Measurements from ENCODE around the gene RALA. TPM values are rescaled to one million over a fixed set of nuclear protein-coding genes. Genes with fewer than 3 reads are reported as not detected.

RALA gene
- total RNA-seq, 1 experiment from 2014 or later, result 27.3 TPM

DNA sequence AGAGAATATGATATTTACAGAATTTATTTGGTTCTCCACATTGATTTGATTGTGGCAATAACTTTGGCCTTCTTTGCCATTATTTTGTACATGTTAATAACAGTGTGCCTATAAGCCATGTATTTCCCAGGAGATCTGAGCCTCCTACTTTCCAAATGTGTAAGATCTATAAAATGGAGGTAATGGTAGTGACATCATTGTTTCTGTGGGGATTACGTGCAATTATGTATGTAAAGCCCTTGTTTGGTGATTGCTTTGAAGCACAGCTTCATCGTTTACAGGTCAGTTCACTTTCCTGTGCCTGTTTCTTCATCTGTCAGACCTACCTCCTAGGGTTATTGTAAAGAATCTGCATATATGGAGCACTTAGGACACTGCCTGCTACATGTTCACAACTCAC lies 39.8 kb upstream of the RALA start:
- no peak overlapping the region for H3K4me2 ChIP-seq (ENCODE audit: low read length)
- DNase-seq (ENCODE audit: low read depth, low spot score) (no peak), ATAC-seq (no peak)
- intact Hi-C loops (cut with micrococcal nuclease), result loop anchor here (5.0 kb wide), 1 partner anchor 474 kb away; no protein-coding TSS in a partner anchor
- H3K36me3 ChIP-seq (ENCODE audit: control insufficient read depth in 1 of 2, insufficient read depth in 2 of 2, low read length in 2 of 2), result no peaks in the 10 kb centered on the region
- H3K79me2 ChIP-seq (ENCODE audit: insufficient read depth, low read length), result no peaks in the 10 kb centered on the region
- peaks cover 0 to 5% of the 10 kb centered on the region in 2 experiments; a peak in 1 of 4 replicates for H3K4me1 ChIP-seq (ENCODE audit: control insufficient read depth in 1 of 2, insufficient read depth in 2 of 2, low read length in 2 of 2)
- BruUV-seq (replicated peaks), result no TSS peak
- no peak overlapping the region for H3K27ac ChIP-seq (ENCODE audit: low read depth, low read length)
- no peaks in the 10 kb centered on the region for H3K27me3 ChIP-seq (ENCODE audit: insufficient read depth, low read length)
- no peak overlapping the region for H3K4me3 ChIP-seq (replicated peaks in 1 of 2; ENCODE audit: low read depth in 1 of 2, low read length in 2 of 2)
- no peaks in the 10 kb centered on the region for H3K9me2 ChIP-seq (ENCODE audit: insufficient read depth)
- H3K9ac ChIP-seq (ENCODE audit: low read length), result no peak overlapping the region
- ChIA-PET POLR2A (no interaction called here), CTCF (interaction anchor here (5.3 kb wide), 1 partner anchor 163 kb away, joined by 112 read pairs; no protein-coding TSS in a partner anchor), RAD21 (ENCODE audit: low non-redundant PET in 1 of 2, low total read pairs in 2 of 2, uncharacterized antibody in 2 of 2, unreplicated experiment in 2 of 2) (no interaction called here)
- TF ChIP-seq, protein P1, sequence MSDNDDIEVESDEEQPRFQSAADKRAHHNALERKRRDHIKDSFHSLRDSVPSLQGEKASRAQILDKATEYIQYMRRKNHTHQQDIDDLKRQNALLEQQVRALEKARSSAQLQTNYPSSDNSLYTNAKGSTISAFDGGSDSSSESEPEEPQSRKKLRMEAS (IDR thresholded peaks at IDR 0.05), result no peak
- TF ChIP-seq YY1 (IDR thresholded peaks at IDR 0.05; ENCODE audit: extremely low read depth, insufficient replicate concordance, low read depth, low read length), result no peak
- TF ChIP-seq, protein P2, sequence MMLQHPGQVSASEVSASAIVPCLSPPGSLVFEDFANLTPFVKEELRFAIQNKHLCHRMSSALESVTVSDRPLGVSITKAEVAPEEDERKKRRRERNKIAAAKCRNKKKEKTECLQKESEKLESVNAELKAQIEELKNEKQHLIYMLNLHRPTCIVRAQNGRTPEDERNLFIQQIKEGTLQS (IDR thresholded peaks at IDR 0.05), result no peak
- no peak for TF ChIP-seq EGR1 (IDR thresholded peaks at IDR 0.05; ENCODE audit: low read depth)
- TF ChIP-seq, protein P3, sequence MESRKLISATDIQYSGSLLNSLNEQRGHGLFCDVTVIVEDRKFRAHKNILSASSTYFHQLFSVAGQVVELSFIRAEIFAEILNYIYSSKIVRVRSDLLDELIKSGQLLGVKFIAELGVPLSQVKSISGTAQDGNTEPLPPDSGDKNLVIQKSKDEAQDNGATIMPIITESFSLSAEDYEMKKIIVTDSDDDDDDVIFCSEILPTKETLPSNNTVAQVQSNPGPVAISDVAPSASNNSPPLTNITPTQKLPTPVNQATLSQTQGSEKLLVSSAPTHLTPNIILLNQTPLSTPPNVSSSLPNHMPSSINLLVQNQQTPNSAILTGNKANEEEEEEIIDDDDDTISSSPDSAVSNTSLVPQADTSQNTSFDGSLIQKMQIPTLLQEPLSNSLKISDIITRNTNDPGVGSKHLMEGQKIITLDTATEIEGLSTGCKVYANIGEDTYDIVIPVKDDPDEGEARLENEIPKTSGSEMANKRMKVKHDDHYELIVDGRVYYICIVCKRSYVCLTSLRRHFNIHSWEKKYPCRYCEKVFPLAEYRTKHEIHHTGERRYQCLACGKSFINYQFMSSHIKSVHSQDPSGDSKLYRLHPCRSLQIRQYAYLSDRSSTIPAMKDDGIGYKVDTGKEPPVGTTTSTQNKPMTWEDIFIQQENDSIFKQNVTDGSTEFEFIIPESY (IDR thresholded peaks at IDR 0.05; ENCODE audit: extremely low read depth, insufficient replicate concordance, low read length), result no peak
- no peak for TF ChIP-seq TCF7L2 (IDR thresholded peaks at IDR 0.05; ENCODE audit: borderline replicate concordance, extremely low read depth, insufficient read depth, insufficient read length)
- TF ChIP-seq EZH2 (IDR thresholded peaks at IDR 0.05), result no peak
- TF ChIP-seq CEBPB (IDR thresholded peaks at IDR 0.05; ENCODE audit: low read depth), result no peak
- no peak for TF ChIP-seq FOSL1 (IDR thresholded peaks at IDR 0.05; ENCODE audit: low read depth)
- TF ChIP-seq, protein P4, sequence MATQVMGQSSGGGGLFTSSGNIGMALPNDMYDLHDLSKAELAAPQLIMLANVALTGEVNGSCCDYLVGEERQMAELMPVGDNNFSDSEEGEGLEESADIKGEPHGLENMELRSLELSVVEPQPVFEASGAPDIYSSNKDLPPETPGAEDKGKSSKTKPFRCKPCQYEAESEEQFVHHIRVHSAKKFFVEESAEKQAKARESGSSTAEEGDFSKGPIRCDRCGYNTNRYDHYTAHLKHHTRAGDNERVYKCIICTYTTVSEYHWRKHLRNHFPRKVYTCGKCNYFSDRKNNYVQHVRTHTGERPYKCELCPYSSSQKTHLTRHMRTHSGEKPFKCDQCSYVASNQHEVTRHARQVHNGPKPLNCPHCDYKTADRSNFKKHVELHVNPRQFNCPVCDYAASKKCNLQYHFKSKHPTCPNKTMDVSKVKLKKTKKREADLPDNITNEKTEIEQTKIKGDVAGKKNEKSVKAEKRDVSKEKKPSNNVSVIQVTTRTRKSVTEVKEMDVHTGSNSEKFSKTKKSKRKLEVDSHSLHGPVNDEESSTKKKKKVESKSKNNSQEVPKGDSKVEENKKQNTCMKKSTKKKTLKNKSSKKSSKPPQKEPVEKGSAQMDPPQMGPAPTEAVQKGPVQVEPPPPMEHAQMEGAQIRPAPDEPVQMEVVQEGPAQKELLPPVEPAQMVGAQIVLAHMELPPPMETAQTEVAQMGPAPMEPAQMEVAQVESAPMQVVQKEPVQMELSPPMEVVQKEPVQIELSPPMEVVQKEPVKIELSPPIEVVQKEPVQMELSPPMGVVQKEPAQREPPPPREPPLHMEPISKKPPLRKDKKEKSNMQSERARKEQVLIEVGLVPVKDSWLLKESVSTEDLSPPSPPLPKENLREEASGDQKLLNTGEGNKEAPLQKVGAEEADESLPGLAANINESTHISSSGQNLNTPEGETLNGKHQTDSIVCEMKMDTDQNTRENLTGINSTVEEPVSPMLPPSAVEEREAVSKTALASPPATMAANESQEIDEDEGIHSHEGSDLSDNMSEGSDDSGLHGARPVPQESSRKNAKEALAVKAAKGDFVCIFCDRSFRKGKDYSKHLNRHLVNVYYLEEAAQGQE (IDR thresholded peaks at IDR 0.05; ENCODE audit: low read depth), result no peak
- H2AFZ ChIP-seq (ENCODE audit: low read depth, low read length, poor library complexity, severe bottlenecking), result no peak overlapping the region
- no peaks in the 10 kb centered on the region for H3K9me3 ChIP-seq (ENCODE audit: control insufficient read depth in 1 of 2, insufficient read depth in 1 of 2, low read depth in 1 of 2, low read length in 2 of 2)
- no peaks in the 10 kb centered on the region for H4K20me1 ChIP-seq (ENCODE audit: insufficient read depth)
